Smooth muscle cell (in vitro differentiated cells): ENCODE measurements around the gene PASK. TPM values are rescaled to one million over a fixed set of nuclear protein-coding genes. Genes with fewer than 3 reads are reported as not detected.

Experiments used
- DNase-seq: peaks from one replicate; lab custom pipeline; 2025; ENCODE audit not compliant: unreplicated experiment; lab: John Stamatoyannopoulos, UW
- H2AFZ ChIP-seq: fragments of 200-600 bp; sonication (generic); 2 replicates; pipeline ENCODE4 v1.6.0; 2016; ENCODE audit warnings: antibody characterized with exemption, low read depth, mild to moderate bottlenecking
- H3F3A ChIP-seq: fragments of 200-600 bp; sonication (generic); 2 replicates; pipeline ENCODE4 v1.6.0; 2017; ENCODE audit warnings: antibody characterized with exemption, low read depth
- H3K27ac ChIP-seq: fragments of 200-600 bp; sonication (generic); 2 replicates; pipeline ENCODE4 v1.5.1; 2016; ENCODE audit warnings: low read depth, mild to moderate bottlenecking
- H3K27me3 ChIP-seq: fragments of 200-600 bp; sonication (generic); 2 replicates; pipeline ENCODE4 v1.6.1; 2016; ENCODE audit warnings: low read depth, mild to moderate bottlenecking
- H3K36me3 ChIP-seq: fragments of 200-600 bp; sonication (generic); 2 replicates; pipeline ENCODE4 v1.5.1; 2016; ENCODE audit warnings: low read depth
- H3K4me1 ChIP-seq: fragments of 200-600 bp; sonication (generic); 2 replicates; pipeline ENCODE4 v1.5.1; 2016; ENCODE audit warnings: low read depth
- H3K4me2 ChIP-seq: fragments of 200-600 bp; sonication (generic); 2 replicates; pipeline ENCODE4 v1.6.0; 2016; ENCODE audit warnings: mild to moderate bottlenecking
- H3K4me3 ChIP-seq: fragments of 200-600 bp; sonication (generic); 2 replicates; pipeline ENCODE4 v1.5.1; 2016; ENCODE audit warnings: mild to moderate bottlenecking
- H3K79me2 ChIP-seq: fragments of 200-600 bp; sonication (generic); 2 replicates; pipeline ENCODE4 v1.6.0; 2016; ENCODE audit warnings: low read depth, mild to moderate bottlenecking
- H3K9ac ChIP-seq: fragments of 200-600 bp; sonication (generic); 2 replicates; pipeline ENCODE4 v1.6.0; 2016; ENCODE audit warnings: low read depth
- H3K9me3 ChIP-seq: fragments of 200-600 bp; sonication (generic); replicated peaks from 2 replicates; pipeline ENCODE4 v1.5.1; 2016; ENCODE audit warnings: low read depth
- H4K20me1 ChIP-seq: fragments of 200-600 bp; sonication (generic); 2 replicates; pipeline ENCODE4 v1.6.0; 2016; ENCODE audit warnings: low read depth
- CTCF ChIP-seq: fragments of 200-600 bp; sonication (generic); IDR thresholded peaks from 2 replicates; pipeline ENCODE4 v1.5.1; 2017; ENCODE audit warnings: borderline replicate concordance, mild to moderate bottlenecking, antibody characterized with exemption; ENCODE audit not compliant: insufficient read depth, poor library complexity, severe bottlenecking
- WGBS: methylation state at CpG from one replicate; pipeline ENCODE4 v1.1.7; 2016; ENCODE audit warnings: low lambda C conversion rate; 5-methylcytosine and 5-hydroxymethylcytosine counted together
- polyA plus RNA-seq: library from polyadenylated mRNA; unstranded; fragments of >200 nt; fragmentation: Nextera tagmentation; extraction: Ambion mirVana; gene quantifications from 2 replicates; pipeline ENCODE4 v1.2.1, GENCODE V29; 2016
- total RNA-seq: library from RNA; depleted of rRNA; stranded (reverse); fragments of >200 nt; gene quantifications from 2 replicates; pipeline ENCODE4 v1.2.3, GENCODE V29; 2014

Gene PASK
- total and polyA plus RNA-seq, 2 experiments from 2014 or later, result 2.6 TPM

DNA sequence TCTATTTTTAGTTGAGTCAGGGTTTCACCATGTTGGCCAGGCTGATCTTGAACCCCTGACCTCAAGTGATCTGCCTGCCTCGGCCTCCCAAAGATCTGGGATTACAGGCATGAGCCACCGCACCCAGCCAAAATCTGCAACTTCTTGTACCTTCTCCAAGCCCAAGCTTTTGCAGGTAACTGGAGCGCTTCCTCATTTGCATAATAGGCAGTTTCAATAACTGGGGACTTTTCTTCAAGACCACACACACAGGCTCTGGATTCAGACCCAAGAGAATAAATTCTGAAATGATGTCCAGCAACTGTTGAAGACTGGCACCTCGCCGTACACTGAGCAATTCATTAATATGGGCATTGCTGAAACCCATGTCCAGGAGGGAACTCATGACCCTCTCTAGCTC, 50.0 kb downstream of the PASK start:
- Histone ChIP-seq H4K20me1 (peaks cover 18% of the 10 kb centered on the region), H3K9ac (no peak overlapping the region), H3K79me2 (peaks cover 34% of the 10 kb centered on the region), H3F3A (no peaks in the 10 kb centered on the region), H3K9me3 (no peaks in the 10 kb centered on the region), H3K4me3 (no peak overlapping the region), H3K27me3 (no peaks in the 10 kb centered on the region), H3K4me2 (no peak overlapping the region), H2AFZ (no peak overlapping the region), H3K27ac (no peak overlapping the region), H3K36me3 (peaks cover 18% of the 10 kb centered on the region), H3K4me1 (peaks cover 6% of the 10 kb centered on the region)
- over 99% methylated on average over 5 of the region's 5 CpGs for WGBS
- TF ChIP-seq CTCF, result no peak
- no peak for DNase-seq

DNA sequence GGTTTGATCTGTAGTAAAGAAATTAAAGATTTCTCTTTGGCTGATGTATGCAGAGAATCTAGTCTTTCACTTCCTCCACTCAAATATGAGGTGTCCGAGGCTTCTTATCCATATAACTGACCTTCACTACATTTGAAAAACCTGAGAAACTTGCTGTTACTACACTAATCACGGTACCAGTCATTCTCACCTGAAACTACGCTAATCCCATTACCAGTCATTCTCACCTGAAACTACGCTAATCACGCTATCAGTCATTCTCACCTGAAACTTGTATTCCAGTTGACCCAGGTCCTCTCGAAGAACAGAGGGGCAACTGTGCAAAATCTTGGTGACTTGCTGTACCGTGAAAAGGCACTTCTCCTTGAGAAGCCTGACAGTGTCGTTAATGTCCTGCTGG, 52.3 kb downstream of the PASK start:
- Histone ChIP-seq H3F3A (no peaks in the 10 kb centered on the region), H3K9ac (no peak overlapping the region), H3K36me3 (peaks cover 18% of the 10 kb centered on the region), H3K27me3 (no peaks in the 10 kb centered on the region), H3K4me2 (no peak overlapping the region), H3K4me3 (no peak overlapping the region), H3K27ac (no peak overlapping the region), H3K9me3 (no peaks in the 10 kb centered on the region), H2AFZ (no peak overlapping the region), H3K4me1 (no peaks in the 10 kb centered on the region), H4K20me1 (peaks cover 25% of the 10 kb centered on the region), H3K79me2 (peaks cover 27% of the 10 kb centered on the region)
- DNase-seq, result no peak
- TF ChIP-seq CTCF, result no peak
- 98% methylated on average over 8 of the region's 8 CpGs for WGBS

GRCh38 chr2:241095594-241096290, 53.5 kb downstream of the PASK start:
- Histone ChIP-seq H3K9ac (no peak overlapping the region), H3K4me2 (no peak overlapping the region), H3K36me3 (peaks cover 18% of the 10 kb centered on the region), H3F3A (no peaks in the 10 kb centered on the region), H3K79me2 (peaks cover 16% of the 10 kb centered on the region), H3K4me1 (no peaks in the 10 kb centered on the region), H3K27me3 (no peaks in the 10 kb centered on the region), H4K20me1 (peaks cover 25% of the 10 kb centered on the region), H3K27ac (no peak overlapping the region), H2AFZ (no peak overlapping the region), H3K4me3 (no peak overlapping the region), H3K9me3 (no peaks in the 10 kb centered on the region)
- DNase-seq, result no peak
- 97% methylated on average over 14 of the region's 14 CpGs for WGBS
- no peak for TF ChIP-seq CTCF

DNA sequence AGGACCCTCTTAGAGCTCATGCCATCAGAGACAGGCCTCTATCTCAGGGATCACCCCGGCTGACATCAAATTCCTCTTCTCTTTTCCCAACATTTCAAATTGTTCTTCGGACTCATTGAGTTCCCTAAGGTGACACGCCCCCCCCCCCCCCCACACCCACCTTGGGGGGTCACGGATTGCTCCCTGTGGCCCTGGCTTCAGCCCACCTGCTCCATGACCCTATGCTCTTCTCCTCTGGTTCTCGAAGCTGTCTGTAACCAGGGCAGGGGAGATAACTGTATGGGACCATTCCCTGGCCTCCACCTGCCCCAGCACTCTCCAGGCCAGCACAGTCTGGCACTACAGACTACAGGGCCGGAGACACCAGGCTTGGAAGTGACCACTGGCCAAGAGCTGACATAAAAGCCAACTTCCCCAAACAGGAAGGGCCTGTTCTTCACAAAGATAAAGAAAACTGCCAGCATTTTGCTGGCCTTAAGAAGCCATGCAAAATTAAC, 54.3 kb downstream of the PASK start:
- Histone ChIP-seq H3K9me3 (no peaks in the 10 kb centered on the region), H3K4me3 (no peak overlapping the region), H3K36me3 (peaks cover 18% of the 10 kb centered on the region), H3K4me1 (no peaks in the 10 kb centered on the region), H3F3A (no peaks in the 10 kb centered on the region), H3K79me2 (peaks cover 10% of the 10 kb centered on the region), H3K9ac (no peak overlapping the region), H3K4me2 (no peak overlapping the region), H3K27ac (no peak overlapping the region), H2AFZ (no peak overlapping the region), H3K27me3 (no peaks in the 10 kb centered on the region), H4K20me1 (peaks cover 24% of the 10 kb centered on the region)
- WGBS, result 92% methylated on average over 6 of the region's 6 CpGs
- DNase-seq, result no peak
- TF ChIP-seq CTCF, result no peak
